Measurements from ENCODE around the gene CLEC18A. TPM values are rescaled to one million over a fixed set of nuclear protein-coding genes. Genes with fewer than 3 reads are reported as not detected.

The CLEC18A gene
- total RNA-seq, 1 experiment from 2014 or later, result 1.6 TPM

DNA sequence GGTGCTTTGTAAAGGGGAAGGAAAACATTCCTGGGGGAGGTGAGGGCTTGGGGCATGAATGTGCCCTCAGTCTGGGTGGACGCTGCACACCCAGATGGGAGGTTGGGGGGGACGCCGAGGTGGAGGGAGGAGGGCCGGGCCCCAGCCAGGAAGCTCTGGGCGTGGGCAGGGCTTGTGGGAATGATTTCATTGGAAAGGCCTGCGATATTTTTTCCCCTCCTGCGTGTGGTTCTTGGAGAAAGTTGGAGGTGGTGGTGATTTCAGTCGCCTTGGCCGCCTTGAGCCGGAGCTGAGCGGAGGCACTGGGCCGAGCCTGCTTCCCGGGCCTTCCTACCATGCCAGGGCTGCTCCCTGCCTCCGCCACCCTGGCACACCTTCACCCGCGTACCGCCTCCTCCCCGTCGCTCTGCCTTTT is 26.4 kb upstream of the CLEC18A start:
- peak overlapping the region in 1 of 3 experiments; percentile 71; a peak in 2 of 7 replicates for H3K27ac Mint-ChIP-seq

More for the DNA sequence above, 26.4 kb upstream of the CLEC18A start:
- Mint-ChIP-seq H3K36me3 (ENCODE audit: insufficient read depth in 1 of 3, low read depth in 3 of 3) (peaks cover 0 to 13% (median 4%) of the 10 kb centered on the region in 3 experiments; a peak in 4 of 7 replicates), H3K4me3 (no peak overlapping the region), H3K4me1 (peaks cover 22 to 37% of the 10 kb centered on the region in 2 experiments), H3K27me3 (ENCODE audit: low read depth) (no peaks in the 10 kb centered on the region; the same call in 1 of the 2 replicates), H3K9me3 (no peaks in the 10 kb centered on the region)
- H3T11ph ChIP-seq (ENCODE audit: low read length), result no peak overlapping the region
- no peak overlapping the region for H3K9ac ChIP-seq (ENCODE audit: extremely low read depth, insufficient read length, low read length)
- no peaks in the 10 kb centered on the region for H3K9me3 ChIP-seq (ENCODE audit: control insufficient read depth, low read depth, low read length)
- H3K56ac ChIP-seq (ENCODE audit: insufficient read length, low read depth, low read length), result no peak overlapping the region
- H4K91ac ChIP-seq (ENCODE audit: insufficient read length, low read depth, low read length), result no peak overlapping the region
- no peak overlapping the region for H2BK12ac ChIP-seq (ENCODE audit: insufficient read length, low read depth, low read length)
- no peak overlapping the region for H2BK5ac ChIP-seq (ENCODE audit: insufficient read length, low read length)
- TF ChIP-seq CTCF (conservative IDR thresholded peaks at IDR 0.05), result no peak
- 0 out of 2 replicates have a peak overlapping the region, but pooled peaks have one; percentile 20 for H3K14ac ChIP-seq (ENCODE audit: insufficient read depth, low read length)
- H3K4me2 ChIP-seq (ENCODE audit: insufficient read depth, insufficient read length, low read length), result no peak overlapping the region
- no peak overlapping the region for H2BK15ac ChIP-seq (ENCODE audit: low read depth, low read length)
- no peaks in the 10 kb centered on the region for H4K20me1 ChIP-seq (ENCODE audit: control insufficient read depth, insufficient read depth, insufficient read length)
- no peak overlapping the region for H4K8ac ChIP-seq (replicated peaks; ENCODE audit: insufficient read length, low read depth, low read length)
- no peak overlapping the region for H2AFZ ChIP-seq (ENCODE audit: low read length)
- no peaks in the 10 kb centered on the region for H3K79me1 ChIP-seq (ENCODE audit: insufficient read depth, low read depth, low read length, poor library complexity, severe bottlenecking)
- H3K27me3 ChIP-seq (ENCODE audit: insufficient read depth, low read length), result no peaks in the 10 kb centered on the region
- no peak overlapping the region for H4K5ac ChIP-seq (ENCODE audit: insufficient read length, low read depth, low read length)
- no peak overlapping the region for H3K23ac ChIP-seq (ENCODE audit: insufficient read length, low read depth, low read length)
- no peak overlapping the region for H3K4ac ChIP-seq (ENCODE audit: low read depth, low read length)
- H2BK20ac ChIP-seq (ENCODE audit: low read depth, low read length, poor library complexity, severe bottlenecking), result no peak overlapping the region
- no peaks in the 10 kb centered on the region for H3K79me2 ChIP-seq (ENCODE audit: insufficient read depth, low read length)
- no peak overlapping the region for H2AK5ac ChIP-seq (ENCODE audit: insufficient read length, low read length)
- no peak for DNase-seq
- no CpG with 5 or more reads among the region's 19 CpGs for WGBS (ENCODE audit: extremely low coverage, insufficient read length, low lambda C conversion rate)
- H3K4me1 ChIP-seq (ENCODE audit: insufficient read depth, low read length), result peaks cover 6% of the 10 kb centered on the region; the same call in 1 of the 2 replicates
- H3K27ac ChIP-seq (ENCODE audit: insufficient read length, low read depth, low read length), result no peak overlapping the region
- H2BK120ac ChIP-seq (ENCODE audit: low read depth, low read length, poor library complexity, severe bottlenecking), result no peak overlapping the region
- no peak overlapping the region for H3K18ac ChIP-seq (ENCODE audit: insufficient read length, low read depth, low read length)
- H3K23me2 ChIP-seq (ENCODE audit: insufficient read length, low read depth, low read length, poor library complexity, severe bottlenecking), result no peaks in the 10 kb centered on the region
